Measurements from ENCODE around the gene URAD.
"Not testable (repeated sequence)": the region's sequence is repeated elsewhere in the genome, so short reads cannot be mapped to it uniquely, and the experiment has no call there.

Gene URAD

GRCh38 chr13:27965740-27966640 lies 22.5 kb downstream of the URAD start:
- no peak overlapping the region for H3K4me3 ChIP-seq (ENCODE audit: low read depth in 1 of 2, low read length in 2 of 2)
- H3K9me3 ChIP-seq (ENCODE audit: insufficient read depth, low read length, severe bottlenecking): no peaks in the 10 kb centered on the region
- TF ChIP-seq EZH2 (IDR thresholded peaks at IDR 0.05; ENCODE audit: borderline replicate concordance, low read depth, low read length, severe bottlenecking) (no peak), CTCF (IDR thresholded peaks at IDR 0.05; ENCODE audit: borderline replicate concordance, extremely low read depth, low read length, poor library complexity, severe bottlenecking) (no peak)
- no peaks in the 10 kb centered on the region for H3K4me1 ChIP-seq (ENCODE audit: insufficient read depth, low read length)
- H3K36me3 ChIP-seq (ENCODE audit: insufficient read depth, low read length): no peaks in the 10 kb centered on the region
- H3K4me2 ChIP-seq (ENCODE audit: insufficient read depth, low read length): no peak overlapping the region
- DNase-seq (no peak), ATAC-seq (ENCODE audit: insufficient read depth, low read depth) (no peak)
- H3K27me3 ChIP-seq (ENCODE audit: insufficient read depth, low read length, poor library complexity): peaks cover 3% of the 10 kb centered on the region
- no peaks in the 10 kb centered on the region for H3K79me2 ChIP-seq (ENCODE audit: insufficient read depth, low read length)
- H3K9ac ChIP-seq (ENCODE audit: low read depth, low read length): no peak overlapping the region
- no peak overlapping the region for H2AFZ ChIP-seq (ENCODE audit: low read depth, low read length)
- H4K20me1 ChIP-seq (ENCODE audit: insufficient read depth, low read length): no peaks in the 10 kb centered on the region
- H3K27ac ChIP-seq (ENCODE audit: low read length): no peak overlapping the region

- no peak for ATAC-seq (ENCODE audit: insufficient read depth, low read depth)
- TF ChIP-seq EZH2 (IDR thresholded peaks at IDR 0.05; ENCODE audit: borderline replicate concordance, low read depth, low read length, severe bottlenecking) (no peak), CTCF (IDR thresholded peaks at IDR 0.05; ENCODE audit: borderline replicate concordance, extremely low read depth, low read length, poor library complexity, severe bottlenecking) (no peak)
- Histone ChIP-seq H3K9me3 (ENCODE audit: insufficient read depth, low read length, severe bottlenecking) (no peaks in the 10 kb centered on the region), H3K4me1 (ENCODE audit: insufficient read depth, low read length) (no peaks in the 10 kb centered on the region), H4K20me1 (ENCODE audit: insufficient read depth, low read length) (no peaks in the 10 kb centered on the region), H3K9ac (ENCODE audit: low read depth, low read length) (no peak overlapping the region), H3K79me2 (ENCODE audit: insufficient read depth, low read length) (no peaks in the 10 kb centered on the region), H2AFZ (ENCODE audit: low read depth, low read length) (no peak overlapping the region), H3K27ac (ENCODE audit: low read length) (no peak overlapping the region), H3K4me2 (ENCODE audit: insufficient read depth, low read length) (no peak overlapping the region), H3K36me3 (ENCODE audit: insufficient read depth, low read length) (no peaks in the 10 kb centered on the region), H3K4me3 (ENCODE audit: low read depth in 1 of 2, low read length in 2 of 2) (no peak overlapping the region), H3K27me3 (ENCODE audit: insufficient read depth, low read length, poor library complexity) (peaks cover 7% of the 10 kb centered on the region)
- no peak for DNase-seq
Observed at GRCh38 chr13:27965343-27965739, 23.2 kb downstream of the URAD start.

GRCh38 chr13:27964741-27965323 lies 23.7 kb downstream of the URAD start:
- DNase-seq: no peak
- Histone ChIP-seq H4K20me1 (ENCODE audit: insufficient read depth, low read length) (no peaks in the 10 kb centered on the region), H3K4me1 (ENCODE audit: insufficient read depth, low read length) (no peaks in the 10 kb centered on the region), H3K4me2 (ENCODE audit: insufficient read depth, low read length) (no peak overlapping the region), H3K4me3 (ENCODE audit: low read depth in 1 of 2, low read length in 2 of 2) (no peak overlapping the region), H3K36me3 (ENCODE audit: insufficient read depth, low read length) (no peaks in the 10 kb centered on the region), H3K27me3 (ENCODE audit: insufficient read depth, low read length, poor library complexity) (peaks cover 8% of the 10 kb centered on the region), H3K9ac (ENCODE audit: low read depth, low read length) (no peak overlapping the region), H3K27ac (ENCODE audit: low read length) (no peak overlapping the region), H2AFZ (ENCODE audit: low read depth, low read length) (no peak overlapping the region), H3K79me2 (ENCODE audit: insufficient read depth, low read length) (no peaks in the 10 kb centered on the region), H3K9me3 (ENCODE audit: insufficient read depth, low read length, severe bottlenecking) (no peaks in the 10 kb centered on the region)
- no peak for ATAC-seq (ENCODE audit: insufficient read depth, low read depth)
- TF ChIP-seq EZH2 (IDR thresholded peaks at IDR 0.05; ENCODE audit: borderline replicate concordance, low read depth, low read length, severe bottlenecking): no peak
- no peak for TF ChIP-seq CTCF (IDR thresholded peaks at IDR 0.05; ENCODE audit: borderline replicate concordance, extremely low read depth, low read length, poor library complexity, severe bottlenecking)

- not testable (repeated sequence) for H4K20me1 ChIP-seq (ENCODE audit: insufficient read depth, low read length); H3K36me3 ChIP-seq (ENCODE audit: insufficient read depth, low read length); DNase-seq; H3K79me2 ChIP-seq (ENCODE audit: insufficient read depth, low read length); H3K27ac ChIP-seq (ENCODE audit: low read length); H3K9ac ChIP-seq (ENCODE audit: low read depth, low read length); H3K4me2 ChIP-seq (ENCODE audit: insufficient read depth, low read length); ATAC-seq (ENCODE audit: insufficient read depth, low read depth); H2AFZ ChIP-seq (ENCODE audit: low read depth, low read length); H3K4me1 ChIP-seq (ENCODE audit: insufficient read depth, low read length); H3K9me3 ChIP-seq (ENCODE audit: insufficient read depth, low read length, severe bottlenecking); H3K4me3 ChIP-seq (ENCODE audit: low read depth in 1 of 2, low read length in 2 of 2)
- peaks cover 12% of the 10 kb centered on the region for H3K27me3 ChIP-seq (ENCODE audit: insufficient read depth, low read length, poor library complexity)
Observed at GRCh38 chr13:27964206-27964605, 24.3 kb downstream of the URAD start.

Data from DND-41 (cell line).